H9 (cell line): ENCODE measurements around the gene PSMB7. TPM values are rescaled to one million over a fixed set of nuclear protein-coding genes. Genes with fewer than 3 reads are reported as not detected.

Experiments used
- DNase-seq: peaks from one replicate; pipeline ENCODE4 v3.0.0-alpha.2; 2017
- H2AFZ ChIP-seq: one replicate; pipeline ENCODE4 v1.6.1; 2013; ENCODE audit warnings: mild to moderate bottlenecking, low read length, control low read depth, moderate library complexity
- H2AK5ac ChIP-seq: 2 replicates; pipeline ENCODE4 v1.6.1; 2013; ENCODE audit warnings: low read length, control low read depth, mixed read lengths; ENCODE audit not compliant: insufficient read length
- H2BK120ac ChIP-seq: one replicate; pipeline ENCODE4 v1.6.1; 2013; ENCODE audit warnings: low read depth, mild to moderate bottlenecking, low read length, control low read depth, inconsistent platforms; ENCODE audit not compliant: poor library complexity, severe bottlenecking
- H2BK12ac ChIP-seq: 2 replicates; pipeline ENCODE4 v1.6.1; 2013; ENCODE audit warnings: low read length, control low read depth, mixed read lengths, low read depth; ENCODE audit not compliant: insufficient read length
- H2BK15ac ChIP-seq: 2 replicates; pipeline ENCODE4 v1.6.1; 2013; ENCODE audit warnings: low read depth, low read length, control low read depth
- H2BK20ac ChIP-seq: one replicate; pipeline ENCODE4 v1.6.1; 2013; ENCODE audit warnings: low read depth, mild to moderate bottlenecking, low read length, control low read depth, inconsistent platforms; ENCODE audit not compliant: poor library complexity, severe bottlenecking
- H2BK5ac ChIP-seq: 2 replicates; pipeline ENCODE4 v1.6.1; 2013; ENCODE audit warnings: low read length, control low read depth, mixed read lengths; ENCODE audit not compliant: insufficient read length
- H3K14ac ChIP-seq: 2 replicates; pipeline ENCODE4 v1.6.1; 2013; ENCODE audit warnings: low read length, control low read depth; ENCODE audit not compliant: insufficient read depth
- H3K18ac ChIP-seq: 2 replicates; pipeline ENCODE4 v1.6.1; 2013; ENCODE audit warnings: low read depth, mild to moderate bottlenecking, mixed read lengths, low read length, control low read depth; ENCODE audit not compliant: insufficient read length
- H3K23ac ChIP-seq: 2 replicates; pipeline ENCODE4 v1.6.1; 2013; ENCODE audit warnings: low read length, control low read depth, mixed read lengths, low read depth; ENCODE audit not compliant: insufficient read length
- H3K23me2 ChIP-seq: 2 replicates; pipeline ENCODE4 v1.6.1; 2013; ENCODE audit warnings: low read depth, mild to moderate bottlenecking, mixed read lengths, low read length, control low read depth; ENCODE audit not compliant: insufficient read length, poor library complexity, severe bottlenecking
- H3K27ac ChIP-seq: 2 replicates; pipeline ENCODE4 v1.5.1; 2013; ENCODE audit warnings: low read length, control low read depth, mixed read lengths, low read depth; ENCODE audit not compliant: insufficient read length
- H3K27me3 ChIP-seq: 2 replicates; pipeline ENCODE4 v1.6.1; 2013; ENCODE audit warnings: low read length, control low read depth, inconsistent platforms; ENCODE audit not compliant: insufficient read depth
- H3K4ac ChIP-seq: 2 replicates; pipeline ENCODE4 v1.6.1; 2013; ENCODE audit warnings: low read depth, mild to moderate bottlenecking, control low read depth, inconsistent platforms, low read length, moderate library complexity
- H3K4me1 ChIP-seq: 2 replicates; pipeline ENCODE4 v1.6.1; 2013; ENCODE audit warnings: low read length, control low read depth, inconsistent platforms; ENCODE audit not compliant: insufficient read depth
- H3K4me2 ChIP-seq: 2 replicates; pipeline ENCODE4 v1.6.1; 2013; ENCODE audit warnings: low read length, control low read depth, mixed read lengths; ENCODE audit not compliant: insufficient read length, insufficient read depth
- H3K56ac ChIP-seq: 2 replicates; pipeline ENCODE4 v1.6.1; 2013; ENCODE audit warnings: low read depth, mild to moderate bottlenecking, mixed read lengths, low read length, control low read depth; ENCODE audit not compliant: insufficient read length
- H3K79me1 ChIP-seq: 2 replicates; pipeline ENCODE4 v1.6.1; 2013; ENCODE audit warnings: low read depth, mild to moderate bottlenecking, moderate library complexity, low read length, control low read depth, inconsistent platforms; ENCODE audit not compliant: insufficient read depth, poor library complexity, severe bottlenecking
- H3K79me2 ChIP-seq: 2 replicates; pipeline ENCODE4 v1.6.1; 2013; ENCODE audit warnings: low read length, control low read depth, inconsistent platforms; ENCODE audit not compliant: insufficient read depth
- H3K9ac ChIP-seq: 2 replicates; pipeline ENCODE4 v1.6.1; 2013; ENCODE audit warnings: low read length, control low read depth, mixed read lengths; ENCODE audit not compliant: insufficient read length; ENCODE audit errors: extremely low read depth
- H3K9me3 ChIP-seq: one replicate; pipeline ENCODE4 v1.6.1; 2013; ENCODE audit warnings: low read depth, low read length, inconsistent platforms; ENCODE audit not compliant: control insufficient read depth
- H3T11ph ChIP-seq: one replicate; pipeline ENCODE4 v1.6.1; 2013; ENCODE audit warnings: mild to moderate bottlenecking, low read length, control low read depth, inconsistent platforms
- H4K20me1 ChIP-seq: one replicate; pipeline ENCODE4 v1.6.1; 2013; ENCODE audit not compliant: control insufficient read depth, insufficient read length, insufficient read depth
- H4K5ac ChIP-seq: 2 replicates; pipeline ENCODE4 v1.6.1; 2013; ENCODE audit warnings: low read depth, mild to moderate bottlenecking, mixed read lengths, low read length, control low read depth; ENCODE audit not compliant: insufficient read length
- H4K8ac ChIP-seq: replicated peaks from 2 replicates; pipeline ENCODE4 v1.6.1; 2013; ENCODE audit warnings: low read length, control low read depth, mixed read lengths, low read depth; ENCODE audit not compliant: insufficient read length
- H4K91ac ChIP-seq: 2 replicates; pipeline ENCODE4 v1.6.1; 2013; ENCODE audit warnings: low read depth, mild to moderate bottlenecking, moderate library complexity, mixed read lengths, low read length, control low read depth; ENCODE audit not compliant: insufficient read length
- H3K27ac Mint-ChIP-seq, 3 experiments: 2 replicates in 2 of 3; 3 replicates in 1 of 3; pipeline ENCODE4 v1.8.0; 2020 to 2021; ENCODE audit warnings: mixed read lengths in 3 of 3, mild to moderate bottlenecking in 1 of 3, moderate library complexity in 1 of 3
- H3K27me3 Mint-ChIP-seq: 2 replicates; pipeline ENCODE4 v1.8.0; 2021; ENCODE audit warnings: low read depth, mild to moderate bottlenecking, moderate library complexity, mixed read lengths
- H3K36me3 Mint-ChIP-seq, 3 experiments: 2 replicates in 2 of 3; 3 replicates in 1 of 3; pipeline ENCODE4 v1.8.0; 2020 to 2021; ENCODE audit warnings: low read depth in 3 of 3, mixed read lengths in 3 of 3; ENCODE audit not compliant: insufficient read depth in 1 of 3
- H3K4me1 Mint-ChIP-seq, 2 experiments: 2 replicates each; pipeline ENCODE4 v1.8.0; 2020; ENCODE audit warnings: mixed read lengths in 2 of 2
- H3K4me3 Mint-ChIP-seq, 2 experiments: 2 replicates in 1 of 2; 3 replicates in 1 of 2; pipeline ENCODE4 v1.8.0; 2020 to 2021; ENCODE audit warnings: mild to moderate bottlenecking in 2 of 2, mixed read lengths in 2 of 2, moderate library complexity in 1 of 2
- H3K9me3 Mint-ChIP-seq, 2 experiments: 2 replicates in 1 of 2; 3 replicates in 1 of 2; pipeline ENCODE4 v1.8.0; 2020; ENCODE audit warnings: mild to moderate bottlenecking in 2 of 2, mixed read lengths in 2 of 2, moderate library complexity in 1 of 2
- WGBS: extraction: QIAGEN DNeasy Blood & Tissue Kit; methylation state at CpG from one replicate; pipeline ENCODE4 v1.1.7; 2013; ENCODE audit warnings: missing lambda C conversion rate, low lambda C conversion rate, mixed read lengths; ENCODE audit not compliant: insufficient read length; ENCODE audit errors: extremely low coverage; 5-methylcytosine and 5-hydroxymethylcytosine counted together
- total RNA-seq: library from RNA; stranded (reverse); gene quantifications from 2 replicates; pipeline ENCODE4 v1.2.1, GENCODE V29; 2021
- TF ChIP-seq, protein P1 (sequence below): fragments of 200-600 bp; sonication (generic); conservative IDR thresholded peaks from 3 replicates; pipeline ENCODE4 v1.8.0; 2021; ENCODE audit warnings: antibody characterized with exemption, mild to moderate bottlenecking

The PSMB7 gene
- total RNA-seq, 1 experiment from 2014 or later = 209 TPM

DNA sequence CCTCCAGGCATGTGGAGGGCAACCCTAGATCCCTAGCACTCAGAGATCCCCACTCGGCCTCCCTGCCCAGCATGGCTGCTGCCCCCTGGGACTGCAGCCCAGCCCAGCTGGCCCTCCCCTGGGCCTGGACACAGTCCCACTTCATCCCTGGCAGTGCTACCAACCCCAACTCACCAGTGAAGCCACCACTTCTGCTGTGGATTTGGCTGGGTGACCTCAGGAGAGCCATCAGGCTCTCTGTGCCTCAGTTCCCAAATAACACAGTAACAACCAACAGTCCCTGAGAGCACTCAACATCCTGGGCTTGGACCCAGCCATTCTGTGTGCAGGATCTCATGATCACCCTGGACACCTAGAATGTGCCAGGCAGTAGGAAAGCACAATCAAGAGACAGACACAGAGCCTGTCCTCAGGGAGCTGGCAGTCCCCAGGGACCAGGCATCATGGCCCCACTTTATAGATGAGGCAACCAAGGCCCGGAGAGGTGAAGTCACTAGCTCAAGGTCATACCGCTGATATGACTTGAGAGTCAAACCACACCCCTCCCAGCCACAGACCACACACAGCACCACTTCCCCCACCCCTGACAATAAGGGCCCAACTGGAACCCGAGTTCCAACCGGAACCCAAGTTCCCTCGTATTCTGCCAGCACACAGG is 4.7 kb upstream of the PSMB7 start:
- H4K8ac ChIP-seq = no peak overlapping the region
- no peaks in the 10 kb centered on the region; the same call in 1 of the 2 replicates for H3K79me2 ChIP-seq
- H3K4me1 ChIP-seq = no peaks in the 10 kb centered on the region
- TF ChIP-seq, protein P1, sequence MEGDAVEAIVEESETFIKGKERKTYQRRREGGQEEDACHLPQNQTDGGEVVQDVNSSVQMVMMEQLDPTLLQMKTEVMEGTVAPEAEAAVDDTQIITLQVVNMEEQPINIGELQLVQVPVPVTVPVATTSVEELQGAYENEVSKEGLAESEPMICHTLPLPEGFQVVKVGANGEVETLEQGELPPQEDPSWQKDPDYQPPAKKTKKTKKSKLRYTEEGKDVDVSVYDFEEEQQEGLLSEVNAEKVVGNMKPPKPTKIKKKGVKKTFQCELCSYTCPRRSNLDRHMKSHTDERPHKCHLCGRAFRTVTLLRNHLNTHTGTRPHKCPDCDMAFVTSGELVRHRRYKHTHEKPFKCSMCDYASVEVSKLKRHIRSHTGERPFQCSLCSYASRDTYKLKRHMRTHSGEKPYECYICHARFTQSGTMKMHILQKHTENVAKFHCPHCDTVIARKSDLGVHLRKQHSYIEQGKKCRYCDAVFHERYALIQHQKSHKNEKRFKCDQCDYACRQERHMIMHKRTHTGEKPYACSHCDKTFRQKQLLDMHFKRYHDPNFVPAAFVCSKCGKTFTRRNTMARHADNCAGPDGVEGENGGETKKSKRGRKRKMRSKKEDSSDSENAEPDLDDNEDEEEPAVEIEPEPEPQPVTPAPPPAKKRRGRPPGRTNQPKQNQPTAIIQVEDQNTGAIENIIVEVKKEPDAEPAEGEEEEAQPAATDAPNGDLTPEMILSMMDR = no peak; the same call in 1 of the 3 replicates
- no peak overlapping the region for H2BK5ac ChIP-seq
- no peak overlapping the region for H3K4ac ChIP-seq
- no peak overlapping the region for H3K18ac ChIP-seq
- H3K14ac ChIP-seq = no peak overlapping the region
- no peaks in the 10 kb centered on the region for H3K23me2 ChIP-seq
- H2AK5ac ChIP-seq = no peak overlapping the region
- no peaks in the 10 kb centered on the region for H3K9me3 ChIP-seq
- Mint-ChIP-seq H3K36me3 (peaks cover 0 to 3% (median 0%) of the 10 kb centered on the region in 3 experiments; a peak in 2 of 7 replicates), H3K9me3 (no peaks in the 10 kb centered on the region; a peak in 1 of 5 replicates), H3K4me3 (no peak overlapping the region), H3K27ac (no peak overlapping the region; a peak in 1 of 7 replicates), H3K4me1 (peaks cover 6 to 16% of the 10 kb centered on the region in 2 experiments), H3K27me3 (peaks cover 13% of the 10 kb centered on the region)
- H2BK20ac ChIP-seq = no peak overlapping the region
- no peak for DNase-seq
- H3K27ac ChIP-seq = no peak overlapping the region
- no peak overlapping the region for H3K56ac ChIP-seq
- no peak overlapping the region for H2AFZ ChIP-seq
- no peak overlapping the region for H4K91ac ChIP-seq
- H3K4me2 ChIP-seq = no peak overlapping the region
- no peak overlapping the region for H2BK15ac ChIP-seq
- no peak overlapping the region for H3T11ph ChIP-seq
- no peak overlapping the region for H2BK120ac ChIP-seq
- no peak overlapping the region for H4K5ac ChIP-seq
- no peak overlapping the region for H3K9ac ChIP-seq
- no peaks in the 10 kb centered on the region for H3K27me3 ChIP-seq
- no peaks in the 10 kb centered on the region for H3K79me1 ChIP-seq
- WGBS = no CpG with 5 or more reads among the region's 6 CpGs
- H2BK12ac ChIP-seq = no peak overlapping the region
- no peaks in the 10 kb centered on the region for H4K20me1 ChIP-seq
- no peak overlapping the region for H3K23ac ChIP-seq
